GM18502 (cell line): ENCODE measurements around the gene ASMTL.
A peak's percentile ranks its signal among the peaks of the same experiment; 100 is the strongest.
"Not testable (repeated sequence)": the region's sequence is repeated elsewhere in the genome, so short reads cannot be mapped to it uniquely, and the experiment has no call there.

Experiments used
- ATAC-seq: cut with Tn5 transposase; IDR thresholded peaks from one replicate; pipeline ENCODE4 v1.9.1; 2021; ENCODE audit warnings: mild to moderate bottlenecking; ENCODE audit not compliant: unreplicated experiment, poor library complexity

The ASMTL gene

GRCh38 chrX:1391707-1392375, 60.9 kb downstream of the ASMTL start, which contains the start of gene SLC25A6:
Gene SLC25A6, minus strand, starts transcription at chrX:1392113. Its CDS starts 104 bp downstream, at chrX:1392009.
- peak; percentile 94 for ATAC-seq

DNA sequence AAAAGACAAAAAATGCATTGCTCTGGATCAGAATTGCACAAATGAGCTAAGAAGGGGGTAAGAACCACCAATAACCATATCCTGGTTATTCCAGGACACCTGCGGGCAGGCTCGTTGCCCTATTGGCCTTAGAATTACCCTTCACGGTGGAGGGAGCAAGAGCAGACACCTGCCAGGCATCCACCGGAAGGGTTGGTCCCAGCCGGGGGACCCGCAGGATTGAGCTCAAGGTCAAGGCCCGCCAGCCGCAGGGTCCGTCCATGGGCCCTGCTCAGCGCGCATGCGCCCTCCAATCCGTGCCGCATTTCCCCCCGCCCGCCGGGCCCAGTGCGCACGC, 61.4 kb downstream of the ASMTL start:
- ATAC-seq: no peak

- ATAC-seq: no peak
Measured at GRCh38 chrX:1390621-1391369, 61.9 kb downstream of the ASMTL start.

DNA sequence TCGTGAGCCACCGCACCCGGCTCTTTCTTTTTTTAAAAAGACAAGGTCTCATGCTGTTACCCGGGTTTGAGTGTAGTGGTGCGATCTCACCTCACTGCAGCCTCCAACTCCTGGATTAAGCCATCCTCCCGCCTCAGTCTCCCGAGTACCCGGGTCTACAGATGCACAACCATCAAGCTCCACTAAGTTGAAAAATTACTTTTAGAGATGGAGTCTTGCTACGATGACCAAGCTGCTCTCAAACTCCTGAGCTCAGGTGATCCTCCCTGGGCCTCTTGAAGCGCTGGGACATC, 62.8 kb downstream of the ASMTL start:
- no peak for ATAC-seq

DNA sequence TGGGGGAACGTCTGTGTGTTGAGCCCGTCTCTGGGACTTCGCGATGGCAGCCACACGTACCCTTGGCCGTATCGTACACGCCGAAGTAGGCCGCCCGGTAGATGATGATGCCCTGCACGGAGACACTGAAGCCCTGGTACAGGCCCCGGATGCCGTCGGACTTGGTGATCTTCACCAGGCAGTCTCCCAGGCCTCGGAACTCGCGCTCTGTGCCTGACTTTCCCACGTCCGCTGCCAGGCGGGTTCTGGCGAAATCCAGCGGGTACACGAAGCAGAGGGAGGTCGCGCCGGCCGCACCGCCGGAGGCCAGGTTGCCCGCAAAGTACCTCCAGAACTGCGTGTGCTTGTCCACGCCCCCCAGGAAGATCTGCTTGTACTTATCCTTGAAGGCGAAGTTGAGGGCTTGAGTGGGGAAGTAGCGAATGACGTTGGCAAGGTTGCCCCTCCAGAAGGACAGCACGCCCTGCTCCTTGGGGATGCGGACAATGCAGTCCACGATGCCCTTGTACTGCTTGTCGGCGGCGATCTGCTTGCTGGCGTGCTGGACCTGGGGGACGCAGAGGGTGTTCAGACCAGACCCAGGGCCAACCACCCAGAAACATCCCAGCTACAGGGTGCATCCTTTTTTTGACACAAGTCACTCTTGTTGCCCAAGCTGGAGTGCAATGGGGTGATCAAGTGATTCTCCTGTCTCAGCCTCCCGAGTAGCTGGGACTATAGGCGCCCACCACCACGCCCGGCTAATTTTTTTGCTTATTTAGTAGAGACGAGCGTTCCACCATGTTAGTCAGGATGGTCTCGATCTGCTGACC, 63.3 kb downstream of the ASMTL start:
- ATAC-seq: no peak

GRCh38 chrX:1388651-1389050, 64.1 kb downstream of the ASMTL start:
- no peak for ATAC-seq

DNA sequence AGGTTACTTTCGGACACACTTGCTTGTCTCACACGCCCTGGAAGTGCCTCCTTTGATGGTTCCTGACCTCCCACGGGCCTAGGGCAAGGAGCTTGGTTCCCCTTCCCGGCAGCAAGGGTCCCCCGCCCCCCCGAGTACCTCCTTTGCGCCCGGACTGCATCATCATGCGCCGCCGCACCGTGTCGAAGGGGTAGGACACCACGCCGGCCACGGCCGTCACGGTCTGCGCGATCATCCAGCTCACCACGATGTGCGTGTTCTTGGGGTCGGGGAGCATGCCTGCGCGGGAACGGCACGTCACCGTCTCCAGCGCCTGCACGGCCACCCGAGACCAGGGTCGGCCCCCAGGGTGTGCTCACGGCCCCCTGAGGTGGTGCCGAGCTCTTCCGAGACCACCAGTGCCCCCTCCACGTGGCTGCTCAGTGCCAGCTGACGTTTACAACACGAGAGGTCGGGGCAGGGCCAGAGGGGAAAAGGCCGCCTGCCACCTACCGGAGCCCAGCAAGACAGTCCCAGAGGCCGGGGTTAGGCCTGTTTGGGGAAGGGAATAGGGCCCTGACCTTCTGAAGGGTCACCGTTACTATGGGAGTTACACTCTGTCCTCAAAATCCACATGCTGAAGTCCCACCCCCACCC, 65.5 kb downstream of the ASMTL start:
- no peak for ATAC-seq

DNA sequence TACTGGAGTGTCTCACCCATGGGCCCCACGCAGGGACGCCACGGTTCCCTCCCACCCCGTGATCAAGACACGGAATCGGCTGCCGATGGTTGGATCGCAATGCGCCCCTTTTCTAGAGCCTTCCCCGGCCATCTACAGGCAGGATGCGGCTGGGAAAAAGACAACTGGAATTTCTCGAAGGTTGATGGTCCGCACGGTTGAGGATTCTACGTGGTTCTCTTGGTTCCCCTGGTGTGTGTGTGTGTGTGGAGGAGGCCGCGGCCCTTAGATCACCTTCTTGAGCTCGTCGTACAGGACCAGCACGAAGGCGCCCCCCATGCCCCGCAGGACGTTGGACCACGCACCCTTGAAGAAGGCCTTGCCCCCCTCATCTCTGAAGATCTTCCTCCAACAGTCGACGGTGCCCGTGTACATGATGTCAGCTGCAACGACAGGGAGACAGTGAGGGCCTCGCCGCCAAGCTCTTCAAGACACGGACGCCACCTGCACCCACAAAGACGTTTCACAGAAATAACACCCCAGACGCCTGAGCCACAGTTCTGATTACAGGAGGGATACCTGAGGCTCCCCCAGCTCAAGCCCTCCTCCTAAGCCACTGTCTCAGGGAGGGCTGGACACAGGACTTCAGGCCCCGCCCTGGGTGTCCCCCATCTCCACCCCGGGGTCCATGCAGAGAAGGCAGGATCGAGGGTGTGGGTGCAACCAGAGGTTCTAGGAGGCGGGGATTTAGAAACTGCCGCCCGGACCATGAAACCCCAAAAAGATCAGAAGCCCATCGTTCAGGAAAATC, 66.2 kb downstream of the ASMTL start:
- ATAC-seq: no peak

- ATAC-seq: no peak
Measured at GRCh38 chrX:1385253-1386223, 67.2 kb downstream of the ASMTL start.

GRCh38 chrX:1384658-1385252, 68.0 kb downstream of the ASMTL start:
- no peak for ATAC-seq

GRCh38 chrX:1380672-1381233, 72.0 kb downstream of the ASMTL start:
- no peak for ATAC-seq

DNA sequence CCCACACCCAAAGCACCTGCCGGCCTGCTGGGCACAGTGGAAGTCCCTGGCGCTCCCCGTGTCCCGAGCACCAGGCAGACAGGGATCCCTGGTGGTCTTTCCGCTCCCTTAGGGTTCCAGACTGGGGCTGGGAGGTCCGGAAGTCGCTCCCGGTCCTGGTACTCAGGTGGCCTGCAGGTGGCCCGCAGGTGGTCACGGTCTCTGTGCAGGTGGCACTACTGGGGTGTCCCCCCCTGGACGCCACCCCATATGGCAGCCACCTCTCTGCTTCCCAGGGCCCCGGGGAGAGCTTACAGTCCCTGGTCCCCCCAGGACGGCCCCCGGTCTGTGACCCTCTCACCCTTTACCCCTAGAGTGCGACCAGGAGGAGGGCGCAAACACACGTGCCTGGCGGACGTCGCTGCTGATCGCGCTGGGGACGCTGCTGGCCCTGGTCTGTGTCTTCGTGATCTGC, 74.4 kb downstream of the ASMTL start:
- no peak for ATAC-seq

DNA sequence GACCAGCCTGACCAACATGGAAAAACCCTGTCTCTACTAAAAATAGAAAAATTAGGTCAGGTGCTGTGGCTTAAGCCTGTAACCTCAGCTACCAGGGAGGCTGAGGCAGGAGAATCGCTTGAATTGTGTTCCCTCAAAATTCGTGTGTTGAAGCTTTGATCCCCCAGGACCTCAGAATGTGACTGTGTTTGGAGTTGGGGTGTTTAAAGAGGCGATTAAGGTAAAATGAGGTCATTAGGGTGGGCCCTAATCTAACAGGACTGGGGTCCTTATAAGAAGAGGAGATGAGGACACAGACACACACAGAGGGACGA, 84.4 kb downstream of the ASMTL start:
- no peak for ATAC-seq

DNA sequence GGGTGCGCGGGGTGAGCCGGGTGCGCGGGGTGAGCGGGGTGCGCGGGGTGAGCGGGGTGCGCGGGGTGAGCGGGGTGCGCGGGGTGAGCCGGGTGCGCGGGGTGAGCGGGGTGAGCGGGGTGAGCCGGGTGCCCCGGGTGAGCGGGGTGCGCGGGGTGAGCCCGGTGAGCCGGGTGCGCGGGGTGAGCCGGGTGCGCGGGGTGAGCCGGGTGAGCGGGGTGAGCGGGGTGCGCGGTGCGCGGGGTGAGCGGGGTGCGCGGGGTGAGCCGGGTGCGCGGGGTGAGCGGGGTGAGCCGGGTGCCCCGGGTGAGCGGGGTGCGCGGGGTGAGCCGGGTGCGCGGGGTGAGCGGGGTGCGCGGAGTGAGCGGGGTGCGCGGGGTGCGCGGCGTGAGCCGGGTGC, 86.3 kb downstream of the ASMTL start:
- not testable (repeated sequence) for ATAC-seq

- ATAC-seq: no peak
Measured at GRCh38 chrX:1361910-1362309, 90.8 kb downstream of the ASMTL start.

GRCh38 chrX:1361275-1361674, 91.4 kb downstream of the ASMTL start:
- ATAC-seq: no peak

- no peak for ATAC-seq
Measured at GRCh38 chrX:1360171-1360570, 92.5 kb downstream of the ASMTL start.

- no peak for ATAC-seq
Measured at GRCh38 chrX:1359477-1359873, 93.2 kb downstream of the ASMTL start.
